ENCODE measurements around the gene LEPR. TPM values are rescaled to one million over a fixed set of nuclear protein-coding genes. Genes with fewer than 3 reads are reported as not detected.

LEPR gene
- total RNA-seq, 4 donors from 2014 or later: 10.0 to 27.3 (median 14.1) TPM

DNA sequence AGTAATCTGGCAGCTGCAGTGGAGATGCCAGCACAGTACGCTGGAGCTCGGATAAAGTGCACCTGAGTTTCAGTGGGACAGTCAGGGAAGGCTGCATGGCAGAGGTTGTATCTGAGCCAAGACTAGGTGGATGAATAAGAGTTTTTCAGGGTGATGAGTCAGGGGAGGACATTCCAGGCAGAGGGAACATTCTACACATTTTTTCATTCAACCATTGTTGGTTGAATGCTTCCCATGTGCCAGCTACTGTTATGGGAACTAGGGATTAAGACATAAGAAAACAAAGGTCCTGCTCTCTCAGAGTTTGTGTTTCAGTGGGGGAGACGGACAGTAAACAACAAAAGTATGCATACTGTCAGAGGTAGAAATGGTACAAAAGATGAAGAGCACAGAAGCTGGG lies 5.2 kb downstream of the LEPR start:
- DNase-seq (ENCODE audit: extremely low spot score): no peak
- H3K27me3 ChIP-seq: no peaks in the 10 kb centered on the region
- H3K36me3 ChIP-seq: peaks cover 6 to 42% (median 36%) of the 10 kb centered on the region in 4 donors
- no peaks in the 10 kb centered on the region for H3K9me3 ChIP-seq
- H3K27ac ChIP-seq (replicated peaks in 1 of 4): peak overlapping the region in 3 of 4 donors; percentile 2 to 48 (median 19)
- no peak overlapping the region for H3K4me3 ChIP-seq
- TF ChIP-seq POLR2AphosphoS5 (IDR thresholded peaks at IDR 0.05): peak in 1 of 2 donors; percentile 61
- no peak for TF ChIP-seq CTCF (IDR thresholded peaks at IDR 0.05)
- intact Hi-C loops (cut with DNase I): loop anchor here (10.0 kb wide), 1 partner anchor 171 kb away; no protein-coding TSS in a partner anchor
- WGBS: 84% methylated on average over 3 of the region's 3 CpGs
- H3K4me1 ChIP-seq: peaks cover 14 to 63% (median 54%) of the 10 kb centered on the region in 4 donors

- Histone ChIP-seq H3K9me3 (no peaks in the 10 kb centered on the region), H3K4me1 (peaks cover 2 to 40% (median 30%) of the 10 kb centered on the region in 4 donors), H3K4me3 (no peak overlapping the region), H3K27ac (replicated peaks in 1 of 4) (peak overlapping the region; percentile 1 to 49 (median 18)), H3K36me3 (peaks cover 6 to 61% (median 50%) of the 10 kb centered on the region in 4 donors), H3K27me3 (no peaks in the 10 kb centered on the region)
- 92% methylated on average over 2 of the region's 2 CpGs for WGBS
- TF ChIP-seq EP300 (IDR thresholded peaks at IDR 0.05): no peak
- no peak for TF ChIP-seq CTCF (IDR thresholded peaks at IDR 0.05)
- no peak for TF ChIP-seq POLR2A (IDR thresholded peaks at IDR 0.05; ENCODE audit: low read depth)
- no peak for TF ChIP-seq POLR2AphosphoS5 (IDR thresholded peaks at IDR 0.05)
- intact Hi-C loops (cut with DNase I): loop anchor here (10.0 kb wide), 1 partner anchor 174 kb away; no protein-coding TSS in a partner anchor
- DNase-seq (ENCODE audit: extremely low spot score): no peak
These were observed 8.6 kb downstream of the LEPR start for GRCh38 chr1:65429078-65429477.

- WGBS: 61% methylated on average over 7 of the region's 7 CpGs
- Histone ChIP-seq H3K27ac (replicated peaks in 1 of 4) (peak overlapping the region; percentile 28 to 64 (median 40)), H3K36me3 (peaks cover 6 to 65% (median 52%) of the 10 kb centered on the region in 4 donors), H3K4me1 (peaks cover 0 to 34% (median 25%) of the 10 kb centered on the region in 4 donors), H3K27me3 (no peaks in the 10 kb centered on the region), H3K4me3 (no peak overlapping the region), H3K9me3 (no peaks in the 10 kb centered on the region)
- TF ChIP-seq POLR2A (IDR thresholded peaks at IDR 0.05; ENCODE audit: low read depth) (no peak), EP300 (IDR thresholded peaks at IDR 0.05) (peak; percentile 18), CTCF (IDR thresholded peaks at IDR 0.05) (no peak), POLR2AphosphoS5 (IDR thresholded peaks at IDR 0.05) (peak; percentile 47 to 57)
- intact Hi-C loops (cut with DNase I): loop anchor here (5.0 to 10.0 kb wide), 2 partner anchors 175 to 257 kb away; no protein-coding TSS in a partner anchor
- no peak for DNase-seq (ENCODE audit: extremely low spot score)
These were observed 9.3 kb downstream of the LEPR start for GRCh38 chr1:65429806-65430205.

GRCh38 chr1:65431111-65431705 lies 10.7 kb downstream of the LEPR start:
- WGBS: 37% methylated on average over 1 of the region's 1 CpG
- Histone ChIP-seq H3K9me3 (no peaks in the 10 kb centered on the region), H3K27ac (replicated peaks in 1 of 4) (peak overlapping the region in 1 of 4 donors; percentile 5), H3K27me3 (no peaks in the 10 kb centered on the region), H3K36me3 (peaks cover under 1 to 59% (median 46%) of the 10 kb centered on the region in 4 donors), H3K4me1 (peaks cover 4 to 30% (median 22%) of the 10 kb centered on the region in 4 donors), H3K4me3 (no peak overlapping the region)
- no peak for DNase-seq (ENCODE audit: extremely low spot score)
- intact Hi-C loops (cut with DNase I): loop anchor here (5.0 kb wide), 1 partner anchor 256 kb away; no protein-coding TSS in a partner anchor
- no peak for TF ChIP-seq POLR2AphosphoS5 (IDR thresholded peaks at IDR 0.05)
- peak; percentile 42 to 62 (median 52) for TF ChIP-seq CTCF (IDR thresholded peaks at IDR 0.05)

All from esophagus muscularis mucosa (tissue), 4 donors.